Trophoblast cell (in vitro differentiated cells and primary cell): ENCODE results near the gene RAD51B.
A peak's percentile ranks its signal among the peaks of the same experiment; 100 is the strongest.

Source experiments
- DNase-seq, 2 donors: peaks; one replicate each; pipeline ENCODE4 v3.0.0-alpha.2; 2016
- H2AFZ ChIP-seq: 2 replicates; pipeline ENCODE4 v1.6.1; 2013; ENCODE audit warnings: low read length, moderate library complexity, mild to moderate bottlenecking; ENCODE audit not compliant: insufficient read depth, poor library complexity
- H2AK5ac ChIP-seq: 2 replicates; pipeline ENCODE4 v1.6.1; 2013; ENCODE audit warnings: mild to moderate bottlenecking, low read length
- H2BK120ac ChIP-seq: 2 replicates; pipeline ENCODE4 v1.6.1; 2013; ENCODE audit warnings: low read length, mild to moderate bottlenecking, moderate library complexity; ENCODE audit not compliant: insufficient read depth, poor library complexity
- H2BK12ac ChIP-seq: 2 replicates; pipeline ENCODE4 v1.6.1; 2013; ENCODE audit warnings: mild to moderate bottlenecking, low read length, moderate library complexity
- H2BK5ac ChIP-seq: 2 replicates; pipeline ENCODE4 v1.6.1; 2013; ENCODE audit warnings: low read length, low read depth, moderate library complexity, mild to moderate bottlenecking; ENCODE audit not compliant: poor library complexity
- H3K14ac ChIP-seq: 2 replicates; pipeline ENCODE4 v1.6.1; 2013; ENCODE audit warnings: mild to moderate bottlenecking, low read length
- H3K18ac ChIP-seq: 2 replicates; pipeline ENCODE4 v1.6.1; 2013; ENCODE audit warnings: mild to moderate bottlenecking, low read length
- H3K23ac ChIP-seq: 2 replicates; pipeline ENCODE4 v1.6.1; 2013; ENCODE audit warnings: low read length
- H3K27ac ChIP-seq: 2 replicates; pipeline ENCODE4 v1.5.1; 2013; ENCODE audit warnings: low read depth, mild to moderate bottlenecking, inconsistent platforms, low read length, moderate library complexity
- H3K27me3 ChIP-seq: 2 replicates; pipeline ENCODE4 v1.6.1; 2013; ENCODE audit warnings: inconsistent platforms, mild to moderate bottlenecking, low read length, moderate library complexity; ENCODE audit not compliant: insufficient read depth
- H3K36me3 ChIP-seq, 2 experiments: 1 replicate in 1 of 2; 2 replicates in 1 of 2; pipeline ENCODE4 v1.6.1; 2013; ENCODE audit warnings: low read length in 2 of 2, mild to moderate bottlenecking in 2 of 2, moderate library complexity in 1 of 2; ENCODE audit not compliant: insufficient read depth in 2 of 2, control insufficient read depth in 1 of 2
- H3K4ac ChIP-seq: 2 replicates; pipeline ENCODE4 v1.6.1; 2013; ENCODE audit warnings: low read depth, mild to moderate bottlenecking, low read length, moderate library complexity
- H3K4me1 ChIP-seq, 2 experiments: 1 replicate in 1 of 2; 2 replicates in 1 of 2; pipeline ENCODE4 v1.6.1; 2013; ENCODE audit warnings: low read length in 2 of 2, mild to moderate bottlenecking in 2 of 2, moderate library complexity in 1 of 2; ENCODE audit not compliant: insufficient read depth in 2 of 2, control insufficient read depth in 1 of 2
- H3K4me2 ChIP-seq: 2 replicates; pipeline ENCODE4 v1.6.1; 2013; ENCODE audit warnings: inconsistent platforms, mild to moderate bottlenecking, low read length, moderate library complexity
- H3K4me3 ChIP-seq: 2 replicates; pipeline ENCODE4 v1.5.1; 2013; ENCODE audit warnings: mild to moderate bottlenecking, low read depth, low read length, inconsistent platforms
- H3K79me1 ChIP-seq: one replicate; pipeline ENCODE4 v1.6.1; 2013; ENCODE audit warnings: low read length
- H3K79me2 ChIP-seq: 2 replicates; pipeline ENCODE4 v1.6.1; 2013; ENCODE audit warnings: low read length, mild to moderate bottlenecking; ENCODE audit not compliant: control insufficient read depth, insufficient read depth, poor library complexity
- H3K9ac ChIP-seq: 2 replicates; pipeline ENCODE4 v1.6.1; 2013; ENCODE audit warnings: mild to moderate bottlenecking, low read length
- H3K9me3 ChIP-seq: 2 replicates; pipeline ENCODE4 v1.6.1; 2013; ENCODE audit warnings: low read depth, mild to moderate bottlenecking, control low read depth, inconsistent platforms, low read length; ENCODE audit not compliant: insufficient read depth
- H4K12ac ChIP-seq: 2 replicates; pipeline ENCODE4 v1.6.1; 2013; ENCODE audit warnings: low read depth, mild to moderate bottlenecking, low read length, moderate library complexity
- H4K8ac ChIP-seq: 2 replicates; pipeline ENCODE4 v1.6.1; 2013; ENCODE audit warnings: low read depth, mild to moderate bottlenecking, low read length, moderate library complexity
- H4K91ac ChIP-seq: one replicate; pipeline ENCODE4 v1.6.1; 2013; ENCODE audit warnings: low read depth, mild to moderate bottlenecking, low read length, moderate library complexity
- WGBS: extraction: QIAGEN DNeasy Blood & Tissue Kit; methylation state at CpG from one replicate; pipeline ENCODE4 v1.1.7; 2013; ENCODE audit warnings: missing lambda C conversion rate; ENCODE audit not compliant: insufficient read length, insufficient coverage; ENCODE audit errors: extremely low coverage; 5-methylcytosine and 5-hydroxymethylcytosine counted together

The RAD51B gene

GRCh38 chr14:68479247-68479646 lies 659.7 kb downstream of the RAD51B start:
- no CpG with 5 or more reads among the region's 3 CpGs for WGBS
- peak; percentile 64 to 92 for DNase-seq

GRCh38 chr14:68482018-68482417 lies 662.4 kb downstream of the RAD51B start:
- Histone ChIP-seq H2BK12ac (peak overlapping the region; percentile 75), H3K18ac (no peak overlapping the region), H3K79me1 (peaks cover 50% of the 10 kb centered on the region), H3K4me3 (no peak overlapping the region), H3K4me2 (no peak overlapping the region), H4K12ac (no peak overlapping the region), H3K4me1 (peaks cover 39 to 49% of the 10 kb centered on the region in 2 experiments), H2BK120ac (no peak overlapping the region), H3K23ac (no peak overlapping the region), H4K8ac (no peak overlapping the region), H2BK5ac (peak overlapping the region; percentile 6), H3K27ac (no peak overlapping the region), H3K4ac (no peak overlapping the region), H2AFZ (no peak overlapping the region), H3K27me3 (no peaks in the 10 kb centered on the region), H2AK5ac (peak overlapping the region; percentile 73), H3K9me3 (no peaks in the 10 kb centered on the region), H3K9ac (no peak overlapping the region), H3K79me2 (peaks cover 6% of the 10 kb centered on the region), H4K91ac (no peak overlapping the region), H3K14ac (no peak overlapping the region), H3K36me3 (no peaks in the 10 kb centered on the region)
- WGBS, result no CpG with 5 or more reads among the region's 2 CpGs
- DNase-seq, result no peak

More at GRCh38 chr14:68479247-68479646, 659.7 kb downstream of the RAD51B start:
- peak overlapping the region; percentile 99 for H4K91ac ChIP-seq
- no peaks in the 10 kb centered on the region for H3K9me3 ChIP-seq
- H2BK12ac ChIP-seq, result no peak overlapping the region
- peak overlapping the region; percentile 86 for H3K27ac ChIP-seq
- H2BK5ac ChIP-seq, result no peak overlapping the region
- H3K4me1 ChIP-seq, result peaks cover 46 to 57% of the 10 kb centered on the region in 2 experiments
- H2BK120ac ChIP-seq, result no peak overlapping the region
- H3K18ac ChIP-seq, result no peak overlapping the region
- H4K12ac ChIP-seq, result no peak overlapping the region
- H3K14ac ChIP-seq, result no peak overlapping the region
- H3K23ac ChIP-seq, result no peak overlapping the region
- no peak overlapping the region for H4K8ac ChIP-seq
- no peak overlapping the region for H3K4ac ChIP-seq
- H3K4me3 ChIP-seq, result no peak overlapping the region
- peaks cover 6% of the 10 kb centered on the region for H3K79me2 ChIP-seq
- peaks cover 50% of the 10 kb centered on the region for H3K79me1 ChIP-seq
- no peak overlapping the region for H3K9ac ChIP-seq
- H3K36me3 ChIP-seq, result no peaks in the 10 kb centered on the region
- no peak overlapping the region for H2AK5ac ChIP-seq
- H3K27me3 ChIP-seq, result no peaks in the 10 kb centered on the region
- no peak overlapping the region for H3K4me2 ChIP-seq
- no peak overlapping the region for H2AFZ ChIP-seq

- no peak overlapping the region for H3K4me3 ChIP-seq
- no peaks in the 10 kb centered on the region for H3K27me3 ChIP-seq
- H3K36me3 ChIP-seq, result no peaks in the 10 kb centered on the region
- H2BK5ac ChIP-seq, result no peak overlapping the region
- no peak overlapping the region for H3K14ac ChIP-seq
- no peak overlapping the region for H3K4me2 ChIP-seq
- peaks cover 44% of the 10 kb centered on the region for H3K79me1 ChIP-seq
- H2BK120ac ChIP-seq, result peak overlapping the region; percentile 1
- no peak overlapping the region for H3K9ac ChIP-seq
- H3K4ac ChIP-seq, result no peak overlapping the region
- H3K4me1 ChIP-seq, result peaks cover 33 to 44% of the 10 kb centered on the region in 2 experiments
- no peak overlapping the region for H3K18ac ChIP-seq
- peak overlapping the region; percentile 51 for H3K27ac ChIP-seq
- H3K23ac ChIP-seq, result no peak overlapping the region
- H4K8ac ChIP-seq, result no peak overlapping the region
- H2BK12ac ChIP-seq, result peak overlapping the region; percentile 1
- DNase-seq, result no peak
- peaks cover 6% of the 10 kb centered on the region for H3K79me2 ChIP-seq
- H2AK5ac ChIP-seq, result no peak overlapping the region
- WGBS, result no CpG with 5 or more reads among the region's 1 CpG
- H2AFZ ChIP-seq, result no peak overlapping the region
- no peaks in the 10 kb centered on the region for H3K9me3 ChIP-seq
- no peak overlapping the region for H4K12ac ChIP-seq
- peak overlapping the region; percentile 28 for H4K91ac ChIP-seq
Measured at GRCh38 chr14:68482772-68483395, 663.3 kb downstream of the RAD51B start.

GRCh38 chr14:68486033-68486732 lies 666.6 kb downstream of the RAD51B start:
- Histone ChIP-seq H3K14ac (no peak overlapping the region), H4K8ac (no peak overlapping the region), H3K4me1 (peaks cover 15 to 22% of the 10 kb centered on the region in 2 experiments), H3K18ac (no peak overlapping the region), H3K36me3 (no peaks in the 10 kb centered on the region), H2BK12ac (peak overlapping the region; percentile 72), H3K79me2 (no peaks in the 10 kb centered on the region), H2AFZ (no peak overlapping the region), H2AK5ac (no peak overlapping the region), H4K12ac (no peak overlapping the region), H2BK5ac (no peak overlapping the region), H4K91ac (peak overlapping the region; percentile 25), H3K4ac (no peak overlapping the region), H3K27ac (no peak overlapping the region), H3K9me3 (no peaks in the 10 kb centered on the region), H3K9ac (no peak overlapping the region), H3K4me2 (no peak overlapping the region), H3K79me1 (peaks cover 24% of the 10 kb centered on the region), H3K27me3 (no peaks in the 10 kb centered on the region), H3K4me3 (no peak overlapping the region), H2BK120ac (no peak overlapping the region), H3K23ac (no peak overlapping the region)
- DNase-seq, result no peak
- WGBS, result no CpG with 5 or more reads among the region's 7 CpGs
